MCF 10A (cell line): ENCODE data around the gene SSBP3. TPM values are rescaled to one million over a fixed set of nuclear protein-coding genes. Genes with fewer than 3 reads are reported as not detected.
A peak's percentile ranks its signal among the peaks of the same experiment; 100 is the strongest.

ENCODE experiments used
- BruUV-seq: library from RNA; stranded (reverse); fragments of 400-500 nt; replicated peaks from 2 replicates; lab custom pipeline; 2021; lab: Mats Ljungman, UMichigan
- CTCF ChIA-PET: fragments of 300-600 bp; sonication (Branson Sonifier 250); formaldehyde crosslinking; extraction: SDS; loops from one replicate; lab custom pipeline; 2021; ENCODE audit warnings: antibody characterized with exemption, inconsistent platforms; lab: Yijun Ruan, JAX
- POLR2A ChIA-PET: fragments of 300-600, 350-650 bp; sonication (Branson Sonifier 250); formaldehyde crosslinking; extraction: SDS; loops from one replicate; lab custom pipeline; 2020; ENCODE audit warnings: antibody characterized with exemption, inconsistent platforms; lab: Yijun Ruan, JAX
- DNase-seq: peaks from one replicate; pipeline ENCODE4 v3.0.0-alpha.2; 2018; ENCODE audit not compliant: unreplicated experiment
- H3K27ac Mint-ChIP-seq: one replicate; pipeline ENCODE4 v1.8.0; 2022; ENCODE audit warnings: mild to moderate bottlenecking, low read depth, mixed read lengths; ENCODE audit not compliant: unreplicated experiment
- H3K27me3 Mint-ChIP-seq: one replicate; pipeline ENCODE4 v1.8.0; 2022; ENCODE audit warnings: mixed read lengths; ENCODE audit not compliant: insufficient read depth, unreplicated experiment
- H3K36me3 Mint-ChIP-seq: one replicate; pipeline ENCODE4 v1.8.0; 2022; ENCODE audit warnings: mild to moderate bottlenecking, moderate library complexity, mixed read lengths; ENCODE audit not compliant: insufficient read depth, unreplicated experiment
- H3K4me1 Mint-ChIP-seq: one replicate; pipeline ENCODE4 v1.8.0; 2022; ENCODE audit warnings: mixed read lengths; ENCODE audit not compliant: insufficient read depth, unreplicated experiment
- H3K4me3 Mint-ChIP-seq: one replicate; pipeline ENCODE4 v1.8.0; 2022; ENCODE audit warnings: mild to moderate bottlenecking, moderate library complexity, mixed read lengths; ENCODE audit not compliant: unreplicated experiment
- H3K9me3 Mint-ChIP-seq: one replicate; pipeline ENCODE4 v1.8.0; 2022; ENCODE audit warnings: mixed read lengths; ENCODE audit not compliant: unreplicated experiment
- CTCF ChIP-seq: fragments of 200-600 bp; IDR thresholded peaks from one replicate; pipeline ENCODE4 v1.8.0; 2022; ENCODE audit warnings: antibody characterized with exemption, mild to moderate bottlenecking; ENCODE audit not compliant: unreplicated experiment
- intact Hi-C: fragments of 100-400 bp; cut with micrococcal nuclease; formaldehyde crosslinking; loops from 2 replicates; pipeline ENCODE4 v1.14.1; 2022
- total RNA-seq: library from RNA; stranded (reverse); gene quantifications from 2 replicates; pipeline ENCODE4 v1.2.3, GENCODE V29; 2022

The SSBP3 gene
- total RNA-seq, 1 experiment from 2014 or later = 8.6 TPM

GRCh38 chr1:54407404-54408146 is 1.4 kb upstream of the SSBP3 start:
- H3K4me1 Mint-ChIP-seq = peaks cover 28% of the 10 kb centered on the region
- POLR2A ChIA-PET = interaction anchor here (0.5 to 2.5 kb wide), 22 partner anchors 11 to 806 kb away, joined by 3 to 123 read pairs (median 4); partner anchors contain the start of genes ACOT11, CYB5RL, MRPL37 and TCEANC2
- peak; percentile 93 for DNase-seq
- H3K9me3 Mint-ChIP-seq = no peaks in the 10 kb centered on the region
- TF ChIP-seq CTCF = no peak
- no peaks in the 10 kb centered on the region for H3K27me3 Mint-ChIP-seq
- no TSS peak for BruUV-seq
- no peaks in the 10 kb centered on the region for H3K36me3 Mint-ChIP-seq
- intact Hi-C loops = loop anchor here (1.0 to 5.0 kb wide), 3 partner anchors 81 to 335 kb away; no protein-coding TSS in a partner anchor
- H3K4me3 Mint-ChIP-seq = peak overlapping the region; percentile 83
- H3K27ac Mint-ChIP-seq = peak overlapping the region; percentile 96
- CTCF ChIA-PET = interaction anchor here (0.6 to 2.0 kb wide), 7 partner anchors 13 to 346 kb away, joined by 3 to 12 read pairs (median 4); partner anchors contain the start of genes CYB5RL and MRPL37

GRCh38 chr1:54407154-54407403 is 885 bp upstream of the SSBP3 start:
- peaks cover 28% of the 10 kb centered on the region for H3K4me1 Mint-ChIP-seq
- ChIA-PET CTCF (interaction anchor here (0.6 to 2.0 kb wide), 7 partner anchors 12 to 346 kb away, joined by 3 to 12 read pairs (median 4); partner anchors contain the start of genes CYB5RL and MRPL37), POLR2A (interaction anchor here (0.6 to 2.5 kb wide), 21 partner anchors 11 to 806 kb away, joined by 3 to 123 read pairs (median 4); partner anchors contain the start of genes ACOT11, CYB5RL, MRPL37 and TCEANC2)

GRCh38 chr1:54405898-54406293 is 298 bp downstream of the SSBP3 start:
- Mint-ChIP-seq H3K27ac (no peak overlapping the region), H3K4me1 (peaks cover 28% of the 10 kb centered on the region), H3K4me3 (peak overlapping the region; percentile 83), H3K36me3 (peaks cover 8% of the 10 kb centered on the region), H3K9me3 (no peaks in the 10 kb centered on the region), H3K27me3 (no peaks in the 10 kb centered on the region)
- POLR2A ChIA-PET = interaction anchor here (0.6 to 2.5 kb wide), 12 partner anchors 56 to 568 kb away, joined by 3 to 123 read pairs (median 3); partner anchors contain the start of genes CYB5RL, MRPL37, TCEANC2 and TMEM59
- BruUV-seq = no TSS peak
- peak; percentile 19 for DNase-seq
- intact Hi-C loops = loop anchor here (5.0 kb wide), 1 partner anchor 334 kb away; no protein-coding TSS in a partner anchor
- no peak for TF ChIP-seq CTCF
- CTCF ChIA-PET = interaction anchor here (0.9 to 2.0 kb wide), 5 partner anchors 9 to 345 kb away, joined by 3 to 12 read pairs (median 4); no protein-coding TSS in a partner anchor

More at GRCh38 chr1:54407154-54407403, 885 bp upstream of the SSBP3 start:
- H3K27ac Mint-ChIP-seq = peak overlapping the region; percentile 96
- H3K9me3 Mint-ChIP-seq = no peaks in the 10 kb centered on the region
- no peaks in the 10 kb centered on the region for H3K36me3 Mint-ChIP-seq
- TF ChIP-seq CTCF = no peak
- H3K27me3 Mint-ChIP-seq = no peaks in the 10 kb centered on the region
- BruUV-seq = no TSS peak
- no peak for DNase-seq
- intact Hi-C loops = loop anchor here (1.0 to 5.0 kb wide), 3 partner anchors 81 to 335 kb away; no protein-coding TSS in a partner anchor
- peak overlapping the region; percentile 83 for H3K4me3 Mint-ChIP-seq
